HG02759 (cell line): ENCODE measurements around the gene PCDH8.

ENCODE experiments used
- ATAC-seq: cut with Tn5 transposase; IDR thresholded peaks from one replicate; pipeline ENCODE4 v1.9.1; 2021; ENCODE audit warnings: mild to moderate bottlenecking, moderate library complexity; ENCODE audit not compliant: unreplicated experiment

PCDH8 gene

DNA sequence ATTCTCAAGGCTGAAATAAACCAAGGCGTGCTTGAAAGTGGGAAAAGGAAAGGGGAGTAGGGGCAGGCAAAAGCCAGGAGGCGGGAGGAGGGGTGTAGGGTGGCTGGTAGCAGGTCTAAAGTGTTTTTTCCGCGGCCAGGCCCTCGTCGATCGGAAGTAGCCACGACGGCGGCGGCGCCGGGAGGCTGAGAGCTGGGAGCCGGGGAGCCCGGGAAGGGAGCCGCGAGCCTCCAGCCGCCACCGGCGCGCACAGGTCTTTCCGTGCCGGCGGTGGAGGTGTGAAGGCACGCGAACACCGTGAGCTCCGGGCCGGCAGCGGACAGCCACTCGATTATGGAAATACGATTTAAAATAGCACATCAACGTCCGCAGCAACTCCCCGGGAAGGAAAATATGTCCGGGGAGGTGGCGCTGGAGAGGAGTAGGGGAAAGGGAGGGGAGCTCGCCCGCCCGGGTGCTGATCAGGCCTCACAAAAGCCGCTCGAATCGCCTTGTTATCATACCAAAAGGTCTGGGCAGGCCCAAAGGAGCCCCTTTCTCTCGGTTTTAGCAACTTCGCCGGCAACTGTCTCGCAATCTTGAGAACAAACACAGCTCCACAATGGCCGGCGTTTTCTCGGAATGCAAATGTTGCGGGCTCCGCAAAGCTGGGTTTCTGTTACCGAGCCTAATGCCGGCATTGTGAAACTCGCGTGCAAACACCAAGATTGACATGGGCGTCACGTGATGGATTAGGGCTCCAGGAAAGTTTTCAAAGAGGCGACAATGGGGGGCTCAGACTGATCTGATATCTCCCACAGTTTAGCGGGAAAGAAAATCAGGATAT, 2.9 kb upstream of the PCDH8 start:
- peak; percentile 82 for ATAC-seq

DNA sequence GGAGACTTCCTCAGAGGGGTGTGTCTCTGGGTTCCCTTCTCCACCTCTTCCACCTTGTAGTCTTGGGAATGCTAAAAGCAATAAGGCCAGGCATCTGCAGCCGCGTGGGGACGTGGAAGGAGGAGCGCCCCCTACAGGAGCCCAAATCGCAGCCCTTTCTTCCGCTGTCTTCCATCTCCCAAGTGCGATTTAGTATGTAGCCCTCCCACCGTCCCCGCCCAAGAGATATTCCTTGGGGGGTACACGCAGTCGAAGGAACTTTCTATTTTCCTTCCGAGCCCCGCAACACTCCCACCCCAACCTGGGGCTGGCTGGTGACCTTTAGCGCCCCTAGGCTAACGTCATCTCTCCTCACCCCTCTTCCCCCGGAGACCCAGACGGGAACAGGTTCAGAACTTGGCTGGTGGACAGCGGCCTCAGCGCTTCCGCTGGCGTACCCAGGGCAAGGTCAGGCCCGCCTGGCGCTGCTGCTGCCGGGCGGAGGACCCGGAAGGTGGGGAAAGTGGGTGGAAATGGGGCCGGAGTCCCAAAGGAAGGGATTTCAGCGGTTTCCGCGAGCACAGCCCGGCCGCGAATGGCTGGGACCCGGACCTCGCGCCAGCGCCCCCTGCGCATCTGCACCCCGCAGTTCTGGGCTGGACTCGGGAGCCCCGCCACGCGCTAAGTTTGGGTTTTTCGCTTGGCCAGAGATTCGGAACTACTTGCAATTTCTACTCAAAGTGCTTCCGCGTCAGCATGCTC, 2.1 kb upstream of the PCDH8 start:
- peak; percentile 50 for ATAC-seq

- no peak for ATAC-seq
These were observed 1.6 kb upstream of the PCDH8 start for GRCh38 chr13:52850072-52850395.

- no peak for ATAC-seq
These were observed 1.0 kb upstream of the PCDH8 start for GRCh38 chr13:52849291-52850071.

- ATAC-seq: no peak
These were observed 583 bp downstream of the PCDH8 start for GRCh38 chr13:52847682-52848432.

DNA sequence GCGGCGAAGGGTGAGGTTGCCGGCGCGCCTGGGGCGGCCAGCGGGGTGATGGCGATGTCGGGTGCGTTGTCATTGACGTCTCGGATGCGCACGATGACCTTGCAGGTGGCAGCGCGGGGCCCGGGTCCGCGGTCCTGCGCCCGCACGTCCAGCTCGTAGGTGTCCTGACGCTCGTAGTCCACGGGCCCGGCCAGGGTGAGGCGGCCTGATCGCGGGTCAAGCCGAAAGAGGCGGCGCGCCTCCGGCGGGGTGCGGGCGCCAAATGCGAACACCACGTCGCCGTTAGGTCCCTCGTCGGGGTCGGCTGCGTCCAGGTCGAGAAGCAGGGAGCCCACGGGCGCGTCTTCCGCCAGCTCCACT, 1.1 kb downstream of the PCDH8 start:
- ATAC-seq: no peak

GRCh38 chr13:52846567-52847321, 1.7 kb downstream of the PCDH8 start:
- no peak for ATAC-seq

- peak; percentile 27 for ATAC-seq
These were observed 2.5 kb downstream of the PCDH8 start for GRCh38 chr13:52845766-52846566.

DNA sequence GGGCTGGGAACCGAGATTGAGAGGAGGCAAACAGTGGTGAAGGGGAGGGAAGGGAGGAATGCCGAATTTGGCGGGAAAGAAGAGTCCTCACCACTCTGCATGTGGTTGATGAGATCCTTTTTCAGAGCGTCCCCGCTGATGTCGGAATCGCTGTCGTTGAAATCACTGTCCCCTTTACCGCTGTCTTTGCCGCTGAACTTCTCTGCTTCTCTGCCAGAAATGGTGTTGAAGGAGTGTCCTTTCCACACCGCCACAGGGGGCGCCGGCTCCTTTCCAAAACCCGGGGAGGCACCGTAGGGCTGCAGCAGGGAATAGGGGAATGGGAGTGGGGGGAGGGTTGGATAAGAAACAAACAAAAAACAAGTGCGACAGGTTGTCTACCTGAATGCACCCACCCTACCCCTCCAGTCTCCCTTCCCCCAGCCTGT, 3.1 kb downstream of the PCDH8 start:
- ATAC-seq: no peak

DNA sequence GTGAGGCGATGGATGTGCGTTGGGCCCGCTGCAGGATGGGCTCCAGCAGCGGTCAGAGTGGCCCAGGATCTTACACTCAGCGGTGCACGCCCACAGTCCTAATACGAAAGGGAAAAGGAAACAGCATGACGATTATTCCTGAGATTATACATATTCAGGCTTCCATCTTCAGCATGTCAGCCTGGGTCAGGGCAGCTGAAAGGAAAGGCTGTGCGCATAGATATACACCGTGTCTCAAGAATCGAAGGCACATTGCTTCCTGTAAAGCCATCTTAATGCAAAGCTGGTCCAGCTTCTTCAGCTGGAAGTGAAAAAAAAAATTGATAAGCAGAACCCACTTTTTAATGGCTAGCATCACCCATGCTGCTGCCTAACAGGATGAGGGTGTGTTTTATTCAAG, 3.6 kb downstream of the PCDH8 start:
- ATAC-seq: no peak

DNA sequence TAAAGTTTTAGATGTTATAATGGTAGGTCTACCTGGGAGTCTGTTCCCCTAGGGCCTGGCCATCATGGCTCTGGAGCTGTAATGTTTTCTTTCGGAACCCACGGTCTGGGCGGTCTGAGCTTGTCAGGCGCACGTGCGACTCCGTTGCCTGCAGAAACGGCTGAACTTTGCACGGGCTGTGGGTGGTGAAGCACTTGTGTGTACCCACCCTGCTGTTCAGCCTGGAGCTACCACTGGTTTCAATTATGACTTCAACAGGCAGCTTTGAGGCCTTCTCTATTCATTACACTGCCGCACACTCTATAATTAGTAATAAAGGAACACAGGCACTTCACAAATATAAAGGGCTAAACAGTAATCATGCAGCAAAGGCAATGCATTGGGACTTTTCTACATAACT, 6.0 kb downstream of the PCDH8 start:
- no peak for ATAC-seq

DNA sequence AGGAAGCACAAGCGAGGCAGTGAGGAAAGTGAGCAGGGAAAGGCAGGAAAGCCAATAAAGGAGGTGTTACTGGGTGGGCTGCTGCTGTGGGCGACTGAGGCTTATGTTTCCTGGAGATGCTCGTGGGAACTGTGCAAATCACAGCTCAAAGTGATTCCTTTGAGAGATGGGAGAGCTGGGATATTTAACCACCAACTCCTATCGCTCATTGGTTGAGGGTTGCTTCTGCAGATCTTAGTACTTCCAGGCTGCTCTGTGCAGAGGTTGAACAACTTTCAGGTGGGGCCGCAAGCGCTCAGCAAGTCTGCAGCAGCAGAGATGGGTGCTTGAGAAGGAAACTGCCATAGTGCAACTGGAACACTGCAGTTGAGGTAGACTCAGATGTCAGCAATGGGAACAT, 8.4 kb downstream of the PCDH8 start:
- ATAC-seq: no peak

- ATAC-seq: no peak
These were observed 9.9 kb downstream of the PCDH8 start for GRCh38 chr13:52838433-52839107.

- no peak for ATAC-seq
These were observed 10.6 kb downstream of the PCDH8 start for GRCh38 chr13:52837850-52838249.

- ATAC-seq: no peak
These were observed 13.2 kb downstream of the PCDH8 start for GRCh38 chr13:52835071-52835839.

DNA sequence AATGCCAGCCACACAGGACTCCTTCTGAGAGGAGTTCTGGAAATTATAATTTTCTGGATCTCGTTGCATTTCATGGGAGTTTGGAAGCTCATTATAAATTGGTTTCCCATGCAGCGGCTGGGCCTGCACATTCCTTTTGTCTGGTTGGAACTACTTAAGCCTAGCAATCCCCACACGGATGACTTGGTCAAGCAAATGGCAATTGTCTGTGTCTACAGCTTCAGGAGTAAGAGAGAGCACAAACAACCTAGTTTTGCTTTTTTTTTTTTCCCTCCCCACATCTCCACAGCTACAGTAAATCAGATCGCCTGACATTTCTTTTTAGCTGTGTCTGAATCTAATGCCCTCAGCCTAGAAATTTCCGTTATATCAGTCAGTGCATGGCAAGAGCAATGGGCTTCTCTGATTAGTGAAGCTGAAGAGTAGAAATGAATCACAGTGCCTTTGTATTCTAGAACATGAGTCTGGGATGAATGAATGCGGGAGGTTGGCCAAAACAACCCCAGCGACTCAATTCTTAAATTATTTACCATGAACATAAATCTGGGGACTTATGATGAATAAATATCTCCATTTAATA, 15.1 kb downstream of the PCDH8 start:
- no peak for ATAC-seq

- ATAC-seq: no peak
These were observed 16.1 kb downstream of the PCDH8 start for GRCh38 chr13:52832313-52832712.

- no peak for ATAC-seq
These were observed 17.5 kb downstream of the PCDH8 start for GRCh38 chr13:52830946-52831345.
